HepG2 (cell line): ENCODE data around the gene STPG4. TPM values are rescaled to one million over a fixed set of nuclear protein-coding genes. Genes with fewer than 3 reads are reported as not detected.

Source experiments
- ATAC-seq: fragments of 200-7000 bp; cut with Tn5 transposase; 3 replicates; pipeline ENCODE4 v1.9.1; 2020; ENCODE audit warnings: mild to moderate bottlenecking, moderate library complexity
- BruUV-seq: library from RNA; stranded (reverse); fragments of 400-500 nt; replicated peaks from 2 replicates; lab custom pipeline; 2021; lab: Mats Ljungman, UMichigan
- CTCF ChIA-PET: fragments of 300-600 bp; formaldehyde crosslinking; extraction: SDS; loops from one replicate; lab custom pipeline; 2021; ENCODE audit warnings: low total read pairs, inconsistent platforms, low intra/inter-chr PET ratio; lab: Yijun Ruan, JAX
- POLR2A ChIA-PET: fragments of 350-600 bp; sonication (Branson Sonifier 250); formaldehyde crosslinking; loops from one replicate; lab custom pipeline; 2020; ENCODE audit warnings: antibody characterized with exemption, inconsistent platforms; lab: Yijun Ruan, JAX
- DNase-seq: peaks from one replicate; pipeline ENCODE4 v3.0.0-alpha.2; 2015; ENCODE audit warnings: low spot score
- FAIRE-seq: peaks from 3 replicates; lab custom pipeline; 2011; peaks lifted over from hg19 to GRCh38; lab: Jason Lieb, UNC
- H2AFZ ChIP-seq: one replicate; pipeline ENCODE4 v1.6.1; 2011; ENCODE audit warnings: low read length, inconsistent platforms
- H3K27ac ChIP-seq: fragments of 300-600 bp; 3 replicates; pipeline ENCODE4 v1.8.0; 2011; ENCODE audit warnings: mixed run types, mild to moderate bottlenecking, mixed read lengths, low read length, inconsistent platforms; ENCODE audit not compliant: insufficient read depth; ENCODE audit errors: extremely low read length
- H3K27me3 ChIP-seq, 2 experiments: fragments of 200-600 bp in 1 of 2; 2 replicates in 1 of 2; 3 replicates in 1 of 2; pipeline versions ENCODE4 v1.6.0 to v1.8.0; 2011; ENCODE audit warnings: low read length in 2 of 2, mild to moderate bottlenecking in 2 of 2, moderate library complexity in 2 of 2, inconsistent platforms in 1 of 2; ENCODE audit not compliant: insufficient read depth in 2 of 2, control insufficient read depth in 1 of 2
- H3K36me3 ChIP-seq, 2 experiments: fragments of 200-600 bp in 1 of 2; replicated peaks in 1 of 2; 2 replicates in 1 of 2; 3 replicates in 1 of 2; pipeline versions ENCODE4 v1.5.1 to v1.8.0; 2011; ENCODE audit warnings: low read length in 2 of 2, inconsistent platforms in 1 of 2; ENCODE audit not compliant: insufficient read depth in 2 of 2, control insufficient read depth in 1 of 2
- H3K4me1 ChIP-seq: 2 replicates; pipeline ENCODE4 v1.5.1; 2012; ENCODE audit warnings: low read length, inconsistent platforms; ENCODE audit not compliant: insufficient read depth
- H3K4me2 ChIP-seq: 2 replicates; pipeline ENCODE4 v1.6.0; 2011; ENCODE audit warnings: low read depth, low read length, inconsistent platforms
- H3K4me3 ChIP-seq, 3 experiments: fragments of 200-600 bp in 1 of 3; sonication (generic), shearing (Covaris generic) in 1 of 3; replicated peaks in 1 of 3; 2 replicates each; pipeline ENCODE4 v1.5.1; 2011 to 2016; ENCODE audit warnings: low read length in 3 of 3, inconsistent platforms in 2 of 3, low read depth in 2 of 3, mild to moderate bottlenecking in 2 of 3, control low read depth in 1 of 3, mixed read lengths in 1 of 3; ENCODE audit not compliant: insufficient read depth in 1 of 3
- H3K79me2 ChIP-seq: one replicate; pipeline ENCODE4 v1.6.1; 2011; ENCODE audit warnings: low read length, inconsistent platforms; ENCODE audit not compliant: insufficient read depth
- H3K9ac ChIP-seq: 2 replicates; pipeline ENCODE4 v1.6.0; 2011; ENCODE audit warnings: mild to moderate bottlenecking, low read depth, low read length, inconsistent platforms; ENCODE audit not compliant: insufficient read depth
- H3K9me3 ChIP-seq: 2 replicates; pipeline ENCODE4 v1.5.1; 2012; ENCODE audit warnings: mild to moderate bottlenecking, low read length
- H4K20me1 ChIP-seq: 2 replicates; pipeline ENCODE4 v1.6.0; 2011; ENCODE audit warnings: inconsistent platforms, mild to moderate bottlenecking, low read length, moderate library complexity; ENCODE audit not compliant: insufficient read depth
- AKAP8 ChIP-seq: sonication (generic); formaldehyde crosslinking; IDR thresholded peaks from 2 replicates; pipeline ENCODE4 v1.5.1; 2020; ENCODE audit warnings: mild to moderate bottlenecking, missing genetic modification reagents
- HNRNPK ChIP-seq: fragments of 200-400 bp; formaldehyde crosslinking; IDR thresholded peaks from 2 replicates; pipeline ENCODE4 v1.6.1; 2018; ENCODE audit warnings: low read length, low read depth, moderate library complexity, mild to moderate bottlenecking; ENCODE audit not compliant: poor library complexity, severe bottlenecking
- POLR2A ChIP-seq, 2 experiments: IDR thresholded peaks; 2 replicates each; pipeline ENCODE4 v1.6.1; 2011; ENCODE audit warnings: low read depth in 2 of 2, low read length in 2 of 2, mild to moderate bottlenecking in 1 of 2, moderate library complexity in 1 of 2; ENCODE audit not compliant: insufficient read depth in 1 of 2
- RBFOX2 ChIP-seq: fragments of 200-400 bp; formaldehyde crosslinking; IDR thresholded peaks from 2 replicates; pipeline ENCODE4 v1.6.1; 2017; ENCODE audit warnings: low read depth, mild to moderate bottlenecking, low read length
- RBM22 ChIP-seq: fragments of 200-400 bp; formaldehyde crosslinking; optimal IDR thresholded peaks from 2 replicates; pipeline ENCODE3; 2017; ENCODE audit warnings: mild to moderate bottlenecking, low read length, moderate library complexity
- SRSF4 ChIP-seq: fragments of 200-400 bp; formaldehyde crosslinking; IDR thresholded peaks from one replicate; pipeline ENCODE4 v1.6.1; 2018; ENCODE audit warnings: mild to moderate bottlenecking, low read depth, low read length, moderate library complexity; ENCODE audit not compliant: poor library complexity, severe bottlenecking
- TOPORS ChIP-seq: sonication (generic); formaldehyde crosslinking; IDR thresholded peaks from 2 replicates; pipeline ENCODE4 v1.8.0; 2023; ENCODE audit warnings: mild to moderate bottlenecking, missing genetic modification reagents
- ZNF777 ChIP-seq: sonication (generic); formaldehyde crosslinking; IDR thresholded peaks from 2 replicates; pipeline ENCODE4 v1.4.0; 2020; ENCODE audit warnings: missing genetic modification reagents
- WGBS: methylation state at CpG from one replicate; pipeline ENCODE4 v1.1.6; 2017; ENCODE audit warnings: low lambda C conversion rate; 5-methylcytosine and 5-hydroxymethylcytosine counted together
- in situ Hi-C: cut with HindIII; loops from 2 replicates; pipeline ENCODE4 v1.10.0; 2017; ENCODE audit warnings: low pct_unique_long_range_greater_than_20kb; ENCODE audit not compliant: extremely low pct_ligation_motif_present
- intact Hi-C: fragments of 100-400 bp; cut with micrococcal nuclease; formaldehyde crosslinking; loops from one replicate; pipeline ENCODE4 v1.10.0; 2022; ENCODE audit not compliant: unreplicated experiment
- polyA plus RNA-seq, 8 experiments: library from polyadenylated mRNA; depleted of rRNA in 3 of 8; stranded (reverse) in 7 of 8; unstranded in 1 of 8; fragments of >200 nt; fragmentation: Illumina TruSeq in 4 of 8; extraction: Trizol in 4 of 8; gene quantifications; 2 replicates each; pipeline versions ENCODE4 v1.2.1 to v1.2.3, GENCODE V29; 2011 to 2016; ENCODE audit warnings: low read depth in 4 of 8, missing spikeins in 1 of 8, mixed read lengths in 1 of 8; ENCODE audit not compliant: insufficient read depth in 1 of 8
- total RNA-seq, 5 experiments: library from RNA; depleted of rRNA; stranded (reverse); fragments of >200 nt; fragmentation: Illumina TruSeq; extraction: Trizol; gene quantifications; 2 replicates each; pipeline ENCODE4 v1.2.3, GENCODE V29; 2016; ENCODE audit warnings: low read depth in 1 of 5

Gene STPG4
- total and polyA plus RNA-seq, 2 of the 13 experiments (the other 11 are each of a cell fraction or from before 2014, with no cell fraction given): 0.11 to 0.15 TPM

DNA sequence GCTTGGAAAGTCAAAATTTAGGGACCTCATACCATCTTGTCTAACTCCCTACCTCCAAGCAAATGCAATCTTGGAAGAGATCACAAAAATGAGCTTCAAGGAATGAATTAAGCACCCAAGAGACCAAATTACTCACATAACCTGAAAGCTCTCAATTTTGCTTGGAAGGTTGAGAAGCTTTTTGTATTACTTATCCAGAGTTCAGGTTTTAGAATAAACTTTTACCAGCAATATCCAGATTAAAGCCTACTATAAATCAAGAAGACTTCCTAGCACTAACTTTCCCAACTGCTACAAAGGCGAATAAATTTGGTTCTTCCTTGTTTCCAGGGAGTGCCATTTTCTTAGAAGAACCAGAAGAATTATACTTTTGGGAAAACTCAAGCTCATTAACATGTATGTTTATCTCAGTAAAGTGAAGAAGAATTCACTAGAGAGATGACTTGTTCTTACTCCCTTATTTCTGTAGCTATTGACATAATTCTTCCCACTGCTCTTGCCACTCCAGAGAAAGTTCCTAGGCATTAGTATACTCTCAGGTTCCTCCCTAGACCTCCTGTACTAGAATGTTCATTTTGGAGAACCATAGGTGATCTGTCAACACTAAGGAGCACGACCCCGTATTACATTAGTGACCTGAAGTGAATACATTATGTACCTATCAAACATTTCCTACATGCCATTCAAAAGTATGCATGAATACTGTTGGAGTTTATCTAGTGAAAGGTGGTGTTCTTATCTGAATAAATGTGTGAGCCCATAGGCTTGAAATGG, 18.0 kb upstream of the STPG4 start:
- 32% methylated on average over 3 of the region's 3 CpGs for WGBS
- intact Hi-C loops (loop anchor here (1.0 to 2.0 kb wide), 2 partner anchors 102 to 184 kb away; no protein-coding TSS in a partner anchor), in situ Hi-C loops (loop anchor here (5.0 kb wide), 1 partner anchor 149 kb away; no protein-coding TSS in a partner anchor)
- peaks cover 3 to 20% of the 10 kb centered on the region in 2 experiments for H3K36me3 ChIP-seq
- H3K27me3 ChIP-seq: peaks cover 0 to 2% of the 10 kb centered on the region in 2 experiments; a peak in 1 of 5 replicates
- peak overlapping the region; percentile 89 to 99 (median 97); a peak in 5 of 6 replicates for H3K4me3 ChIP-seq
- H4K20me1 ChIP-seq: peaks cover 71% of the 10 kb centered on the region
- no peak for FAIRE-seq
- H3K79me2 ChIP-seq: peaks cover 81% of the 10 kb centered on the region
- H3K27ac ChIP-seq: peak overlapping the region; percentile 66
- H3K4me2 ChIP-seq: peak overlapping the region; percentile 96
- BruUV-seq: no TSS peak
- ChIA-PET POLR2A (interaction anchor here (0.7 to 1.8 kb wide), 16 partner anchors 9 to 215 kb away, joined by 3 to 12 read pairs (median 4); no protein-coding TSS in a partner anchor), CTCF (no interaction called here)
- peaks cover 71% of the 10 kb centered on the region for H3K4me1 ChIP-seq
- H3K9me3 ChIP-seq: no peaks in the 10 kb centered on the region
- H3K9ac ChIP-seq: peak overlapping the region; percentile 99
- DNase-seq: no peak
- no peak overlapping the region for H2AFZ ChIP-seq
- ATAC-seq: no peak
- TF ChIP-seq RBFOX2: peak; percentile 60
- TF ChIP-seq HNRNPK: peak; percentile 9
- TF ChIP-seq RBM22: peak; percentile 69
- no peak for TF ChIP-seq ZNF777
- peak in 1 of 2 experiments; percentile 34; a peak in 2 of 4 replicates for TF ChIP-seq POLR2A (IDR thresholded peaks at IDR 0.05; ENCODE audit: insufficient read depth in 1 of 2, low read depth in 2 of 2, low read length in 2 of 2)
- TF ChIP-seq SRSF4: no peak
- TF ChIP-seq AKAP8 (CRISPR knock-in tag): 0 out of 2 replicates have a peak, but pooled peaks have one; percentile 70
- no peak for TF ChIP-seq TOPORS (CRISPR knock-in tag)
